ENCODE measurements around the gene CEACAM6. TPM values are rescaled to one million over a fixed set of nuclear protein-coding genes. Genes with fewer than 3 reads are reported as not detected.

Gene CEACAM6
- total and polyA plus RNA-seq, 9 of the 15 experiments (the other 6 are each of a cell fraction or from before 2014, with no cell fraction given), result 0.24 TPM; not detected in 8

DNA sequence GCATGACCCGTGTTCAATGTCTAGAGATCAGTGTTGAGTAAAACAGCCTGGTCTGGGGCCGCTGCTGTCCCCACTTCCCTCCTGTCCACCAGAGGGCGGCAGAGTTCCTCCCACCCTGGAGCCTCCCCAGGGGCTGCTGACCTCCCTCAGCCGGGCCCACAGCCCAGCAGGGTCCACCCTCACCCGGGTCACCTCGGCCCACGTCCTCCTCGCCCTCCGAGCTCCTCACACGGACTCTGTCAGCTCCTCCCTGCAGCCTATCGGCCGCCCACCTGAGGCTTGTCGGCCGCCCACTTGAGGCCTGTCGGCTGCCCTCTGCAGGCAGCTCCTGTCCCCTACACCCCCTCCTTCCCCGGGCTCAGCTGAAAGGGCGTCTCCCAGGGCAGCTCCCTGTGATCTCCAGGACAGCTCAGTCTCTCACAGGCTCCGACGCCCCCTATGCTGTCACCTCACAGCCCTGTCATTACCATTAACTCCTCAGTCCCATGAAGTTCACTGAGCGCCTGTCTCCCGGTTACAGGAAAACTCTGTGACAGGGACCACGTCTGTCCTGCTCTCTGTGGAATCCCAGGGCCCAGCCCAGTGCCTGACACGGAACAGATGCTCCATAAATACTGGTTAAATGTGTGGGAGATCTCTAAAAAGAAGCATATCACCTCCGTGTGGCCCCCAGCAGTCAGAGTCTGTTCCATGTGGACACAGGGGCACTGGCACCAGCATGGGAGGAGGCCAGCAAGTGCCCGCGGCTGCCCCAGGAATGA, 48.4 kb upstream of the CEACAM6 start (continued):
- TF ChIP-seq, protein P1, sequence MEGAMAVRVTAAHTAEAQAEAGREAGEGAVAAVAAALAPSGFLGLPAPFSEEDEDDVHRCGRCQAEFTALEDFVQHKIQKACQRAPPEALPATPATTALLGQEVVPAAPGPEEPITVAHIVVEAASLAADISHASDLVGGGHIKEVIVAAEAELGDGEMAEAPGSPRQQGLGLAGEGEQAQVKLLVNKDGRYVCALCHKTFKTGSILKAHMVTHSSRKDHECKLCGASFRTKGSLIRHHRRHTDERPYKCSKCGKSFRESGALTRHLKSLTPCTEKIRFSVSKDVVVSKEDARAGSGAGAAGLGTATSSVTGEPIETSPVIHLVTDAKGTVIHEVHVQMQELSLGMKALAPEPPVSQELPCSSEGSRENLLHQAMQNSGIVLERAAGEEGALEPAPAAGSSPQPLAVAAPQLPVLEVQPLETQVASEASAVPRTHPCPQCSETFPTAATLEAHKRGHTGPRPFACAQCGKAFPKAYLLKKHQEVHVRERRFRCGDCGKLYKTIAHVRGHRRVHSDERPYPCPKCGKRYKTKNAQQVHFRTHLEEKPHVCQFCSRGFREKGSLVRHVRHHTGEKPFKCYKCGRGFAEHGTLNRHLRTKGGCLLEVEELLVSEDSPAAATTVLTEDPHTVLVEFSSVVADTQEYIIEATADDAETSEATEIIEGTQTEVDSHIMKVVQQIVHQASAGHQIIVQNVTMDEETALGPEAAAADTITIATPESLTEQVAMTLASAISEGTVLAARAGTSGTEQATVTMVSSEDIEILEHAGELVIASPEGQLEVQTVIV (CRISPR knock-in tag; IDR thresholded peaks at IDR 0.05; ENCODE audit: borderline replicate concordance), result no peak
- peak; percentile 56 for TF ChIP-seq CXXC5 (CRISPR knock-in tag; IDR thresholded peaks at IDR 0.05)
- no peak for TF ChIP-seq ZNF232 (CRISPR knock-in tag; IDR thresholded peaks at IDR 0.05)
- TF ChIP-seq, protein P2, sequence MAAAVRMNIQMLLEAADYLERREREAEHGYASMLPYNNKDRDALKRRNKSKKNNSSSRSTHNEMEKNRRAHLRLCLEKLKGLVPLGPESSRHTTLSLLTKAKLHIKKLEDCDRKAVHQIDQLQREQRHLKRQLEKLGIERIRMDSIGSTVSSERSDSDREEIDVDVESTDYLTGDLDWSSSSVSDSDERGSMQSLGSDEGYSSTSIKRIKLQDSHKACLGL (CRISPR knock-in tag; IDR thresholded peaks at IDR 0.05; ENCODE audit: borderline replicate concordance, poor library complexity, severe bottlenecking), result no peak
- peak; percentile 35; the same call in 1 of the 2 replicates for TF ChIP-seq L3MBTL2 (IDR thresholded peaks at IDR 0.05)
- no peak for TF ChIP-seq TEAD1 (CRISPR knock-in tag; IDR thresholded peaks at IDR 0.05)
- TF ChIP-seq ZNF263 (CRISPR knock-in tag; IDR thresholded peaks at IDR 0.05; ENCODE audit: borderline replicate concordance), result 0 out of 2 replicates have a peak, but pooled peaks have one; percentile 32
- TF ChIP-seq NCOA2 (IDR thresholded peaks at IDR 0.05; ENCODE audit: partially characterized antibody in 2 of 2), result no peak
- TF ChIP-seq ZBED1 (IDR thresholded peaks at IDR 0.05), result no peak
- TF ChIP-seq PRDM10 (IDR thresholded peaks at IDR 0.05; ENCODE audit: partially characterized antibody), result peak; percentile 16
- no peak for TF ChIP-seq RUNX1 (IDR thresholded peaks at IDR 0.05; ENCODE audit: low read depth)
- no peak for TF ChIP-seq ZNF589 (CRISPR knock-in tag; IDR thresholded peaks at IDR 0.05; ENCODE audit: low read depth)
- TF ChIP-seq SUPT5H (IDR thresholded peaks at IDR 0.05), result no peak
- TF ChIP-seq POLR2B (IDR thresholded peaks at IDR 0.05; ENCODE audit: low read depth, partially characterized antibody), result no peak
- TF ChIP-seq ATF4 (CRISPR knock-in tag; IDR thresholded peaks at IDR 0.05), result no peak
- no peak for TF ChIP-seq ZBTB49 (CRISPR knock-in tag; IDR thresholded peaks at IDR 0.05; ENCODE audit: borderline replicate concordance)
- no peak for TF ChIP-seq ATF1 (CRISPR knock-in tag; IDR thresholded peaks at IDR 0.05)
- 0 out of 2 replicates have a peak, but pooled peaks have one; percentile 31 for TF ChIP-seq ATF1 (tag; IDR thresholded peaks at IDR 0.05)
